A549 (cell line): ENCODE results near the gene ZNF79. TPM values are rescaled to one million over a fixed set of nuclear protein-coding genes. Genes with fewer than 3 reads are reported as not detected.

ENCODE experiments used
- ATAC-seq, 2 experiments: fragments of 200-7000 bp in 1 of 2; fragments of >200 bp in 1 of 2; cut with Nextera tagmentation in 1 of 2; cut with Tn5 transposase in 1 of 2; 3 replicates each; pipeline versions ENCODE4 v1.8.0 to v1.9.1; 2018 to 2020; ENCODE audit warnings: mild to moderate bottlenecking in 1 of 2, moderate library complexity in 1 of 2
- CTCF ChIA-PET: fragments of 300-600 bp; sonication (Branson Sonifier 250); formaldehyde crosslinking; extraction: SDS; loops from one replicate; lab custom pipeline; 2021; ENCODE audit warnings: antibody characterized with exemption, inconsistent platforms; lab: Yijun Ruan, JAX
- POLR2A ChIA-PET: fragments of 350-600 bp; formaldehyde crosslinking; extraction: SDS; loops from one replicate; lab custom pipeline; 2021; ENCODE audit warnings: antibody characterized with exemption, inconsistent platforms; lab: Yijun Ruan, JAX
- DNase-seq, 2 experiments: peaks; one replicate each; pipeline versions ENCODE4 v3.0.0 to v3.0.0-alpha.2; 2011 to 2016; ENCODE audit warnings: low read depth in 1 of 2, low spot score in 1 of 2
- FAIRE-seq: peaks from 2 replicates; lab custom pipeline; 2011; peaks lifted over from hg19 to GRCh38; lab: Jason Lieb, UNC
- H3K27ac ChIP-seq, 2 experiments: fragments of >200 bp; sonication (Bioruptor Twin); formaldehyde crosslinking; 3 replicates each; pipeline ENCODE4 v1.5.1; 2016 to 2017
- H3K4me1 ChIP-seq: fragments of >200 bp; sonication (Bioruptor Twin); formaldehyde crosslinking; 3 replicates; pipeline ENCODE4 v1.6.1; 2016
- H3K4me2 ChIP-seq: fragments of >200 bp; sonication (Bioruptor Twin); formaldehyde crosslinking; 3 replicates; pipeline ENCODE4 v1.6.1; 2016
- H3K4me3 ChIP-seq: fragments of >200 bp; sonication (Bioruptor Twin); formaldehyde crosslinking; 3 replicates; pipeline ENCODE4 v1.5.1; 2016
- H3K9me3 ChIP-seq: fragments of >200 bp; sonication (Bioruptor Twin); formaldehyde crosslinking; 3 replicates; pipeline ENCODE4 v1.6.1; 2016
- BHLHE40 ChIP-seq: IDR thresholded peaks from 2 replicates; pipeline ENCODE4 v1.6.1; 2012; ENCODE audit warnings: low read depth, low read length, inconsistent platforms
- CHD4 ChIP-seq: fragments of 200-600 bp; sonication (generic); IDR thresholded peaks from 2 replicates; pipeline ENCODE4 v1.6.1; 2016; ENCODE audit warnings: antibody characterized with exemption, mild to moderate bottlenecking, borderline replicate concordance
- EHMT2 ChIP-seq: fragments of 200-600 bp; sonication (generic); IDR thresholded peaks from 2 replicates; pipeline ENCODE4 v1.6.1; 2016; ENCODE audit warnings: antibody characterized with exemption, low read depth, mild to moderate bottlenecking, moderate library complexity
- EP300 ChIP-seq, 2 experiments: fragments of >200 bp; sonication (Bioruptor Twin); formaldehyde crosslinking; IDR thresholded peaks; 2 replicates in 1 of 2; 3 replicates in 1 of 2; pipeline ENCODE4 v1.6.1; 2016 to 2017
- ESRRA ChIP-seq: fragments of 150-350 bp; IDR thresholded peaks from 2 replicates; pipeline ENCODE4 v1.6.1; 2014; ENCODE audit warnings: mild to moderate bottlenecking, low read length, borderline replicate concordance
- FOXS1 ChIP-seq: fragments of 250-450 bp; sonication (Bioruptor Pico); IDR thresholded peaks from 2 replicates; pipeline ENCODE4 v1.5.0; 2020; ENCODE audit warnings: mild to moderate bottlenecking, moderate library complexity
- GATA3 ChIP-seq: IDR thresholded peaks from 2 replicates; pipeline ENCODE4 v1.6.1; 2012; ENCODE audit warnings: borderline replicate concordance
- HOXA7 ChIP-seq: fragments of 250-450 bp; sonication (Bioruptor Pico); IDR thresholded peaks from 2 replicates; pipeline ENCODE4 v1.5.0; 2020; ENCODE audit warnings: mild to moderate bottlenecking, moderate library complexity
- HOXB13 ChIP-seq: fragments of 250-450 bp; sonication (Bioruptor Pico); IDR thresholded peaks from 2 replicates; pipeline ENCODE4 v1.5.0; 2020; ENCODE audit warnings: low read depth, mild to moderate bottlenecking, moderate library complexity
- HOXB5 ChIP-seq: fragments of 250-450 bp; sonication (Bioruptor Pico); IDR thresholded peaks from 2 replicates; pipeline ENCODE4 v1.5.0; 2020; ENCODE audit warnings: mild to moderate bottlenecking, moderate library complexity
- JUNB ChIP-seq: fragments of >200 bp; sonication (Bioruptor Twin); formaldehyde crosslinking; IDR thresholded peaks from 2 replicates; pipeline ENCODE4 v1.6.1; 2016
- KDM5A ChIP-seq: fragments of 200-600 bp; sonication (generic); IDR thresholded peaks from 2 replicates; pipeline ENCODE4 v1.6.1; 2016; ENCODE audit warnings: antibody characterized with exemption, mild to moderate bottlenecking
- MAZ ChIP-seq: fragments of 150-350 bp; IDR thresholded peaks from 2 replicates; pipeline ENCODE4 v1.6.1; 2014; ENCODE audit warnings: antibody characterized with exemption, low read depth, low read length, borderline replicate concordance
- MYC ChIP-seq: IDR thresholded peaks from 2 replicates; pipeline ENCODE4 v1.6.1; 2012; ENCODE audit warnings: mild to moderate bottlenecking, inconsistent platforms, low read length, improper control_type of control experiment, borderline replicate concordance
- NFE2L2 ChIP-seq: fragments of 150-350 bp; conservative IDR thresholded peaks from 2 replicates; pipeline ENCODE4 v1.6.1; 2014; ENCODE audit warnings: low read length
- NR3C1 ChIP-seq: fragments of >200 bp; sonication (Bioruptor Twin); formaldehyde crosslinking; IDR thresholded peaks from 3 replicates; pipeline ENCODE4 v1.6.1; 2017
- POLR2A ChIP-seq: IDR thresholded peaks from 2 replicates; pipeline ENCODE4 v1.6.1; 2012; ENCODE audit warnings: mild to moderate bottlenecking, low read length
- POLR2AphosphoS2 ChIP-seq: conservative IDR thresholded peaks from 2 replicates; pipeline ENCODE4 v1.6.1; 2012; ENCODE audit warnings: low read length, improper control_type of control experiment, inconsistent platforms
- RAD21 ChIP-seq, 2 experiments: fragments of >200 bp in 1 of 2; sonication (Bioruptor Twin) in 1 of 2; formaldehyde crosslinking in 1 of 2; IDR thresholded peaks in 1 of 2; conservative IDR thresholded peaks in 1 of 2; 2 replicates in 1 of 2; 3 replicates in 1 of 2; pipeline ENCODE4 v1.6.1; 2012 to 2018; ENCODE audit warnings: inconsistent platforms in 1 of 2
- RFX5 ChIP-seq: fragments of 450-650 bp; IDR thresholded peaks from 2 replicates; pipeline ENCODE4 v1.7.1; 2014; ENCODE audit warnings: antibody characterized with exemption, mild to moderate bottlenecking, moderate library complexity
- RNF2 ChIP-seq: fragments of 200-600 bp; sonication (generic); IDR thresholded peaks from 2 replicates; pipeline ENCODE4 v1.6.1; 2016; ENCODE audit warnings: low read depth, mild to moderate bottlenecking, antibody characterized with exemption, moderate library complexity, borderline replicate concordance
- TFCP2L1 ChIP-seq: fragments of 250-450 bp; sonication (Bioruptor Pico); IDR thresholded peaks from 2 replicates; pipeline ENCODE4 v1.5.0; 2021; ENCODE audit warnings: mild to moderate bottlenecking
- ZC3H11A ChIP-seq: fragments of 450-650 bp; IDR thresholded peaks from 2 replicates; pipeline ENCODE4 v1.6.1; 2014; ENCODE audit warnings: antibody characterized with exemption, mild to moderate bottlenecking
- ZFP36 ChIP-seq: fragments of 450-650 bp; IDR thresholded peaks from 2 replicates; pipeline ENCODE4 v1.6.1; 2014; ENCODE audit warnings: borderline replicate concordance; ENCODE audit not compliant: partially characterized antibody
- WGBS: methylation state at CpG from one replicate; pipeline ENCODE4 v1.1.6; 2017; ENCODE audit errors: missing lambda C conversion rate; 5-methylcytosine and 5-hydroxymethylcytosine counted together
- polyA plus RNA-seq, 4 experiments: library from polyadenylated mRNA; depleted of rRNA in 3 of 4; stranded (reverse); fragments of >200 nt; fragmentation: RNase III in 1 of 4; extraction: RNeasy Plus Mini Kit Qiagen cat#74134 plus additional on column Dnase treatment in 1 of 4; gene quantifications; 2 replicates in 3 of 4; 3 replicates in 1 of 4; pipeline ENCODE4 v1.2.3, GENCODE V29; 2011 to 2017
- TF ChIP-seq, protein P1 (sequence below): fragments of >200 bp; sonication (Bioruptor Twin); formaldehyde crosslinking; IDR thresholded peaks from 3 replicates; pipeline ENCODE4 v1.6.1; 2016
- TF ChIP-seq, protein P2 (sequence below): fragments of >200 bp; sonication (Bioruptor Twin); formaldehyde crosslinking; IDR thresholded peaks from 2 replicates; pipeline ENCODE4 v1.6.1; 2016
- TF ChIP-seq, protein P3 (sequence below): IDR thresholded peaks from 2 replicates; pipeline ENCODE4 v1.6.1; 2012
- TF ChIP-seq, protein P4 (sequence below): fragments of >200 bp; sonication (Bioruptor Twin); formaldehyde crosslinking; IDR thresholded peaks from 3 replicates; pipeline ENCODE4 v1.5.1; 2016
- TF ChIP-seq, protein P5 (sequence below): fragments of 150-350 bp; IDR thresholded peaks from 2 replicates; pipeline ENCODE4 v1.6.1; 2014; ENCODE audit warnings: low read depth, mild to moderate bottlenecking, low read length

ZNF79 gene
- polyA plus RNA-seq, 2 of the 4 experiments (the other 2 are of a cell fraction), result 4.9 to 5.7 TPM

DNA sequence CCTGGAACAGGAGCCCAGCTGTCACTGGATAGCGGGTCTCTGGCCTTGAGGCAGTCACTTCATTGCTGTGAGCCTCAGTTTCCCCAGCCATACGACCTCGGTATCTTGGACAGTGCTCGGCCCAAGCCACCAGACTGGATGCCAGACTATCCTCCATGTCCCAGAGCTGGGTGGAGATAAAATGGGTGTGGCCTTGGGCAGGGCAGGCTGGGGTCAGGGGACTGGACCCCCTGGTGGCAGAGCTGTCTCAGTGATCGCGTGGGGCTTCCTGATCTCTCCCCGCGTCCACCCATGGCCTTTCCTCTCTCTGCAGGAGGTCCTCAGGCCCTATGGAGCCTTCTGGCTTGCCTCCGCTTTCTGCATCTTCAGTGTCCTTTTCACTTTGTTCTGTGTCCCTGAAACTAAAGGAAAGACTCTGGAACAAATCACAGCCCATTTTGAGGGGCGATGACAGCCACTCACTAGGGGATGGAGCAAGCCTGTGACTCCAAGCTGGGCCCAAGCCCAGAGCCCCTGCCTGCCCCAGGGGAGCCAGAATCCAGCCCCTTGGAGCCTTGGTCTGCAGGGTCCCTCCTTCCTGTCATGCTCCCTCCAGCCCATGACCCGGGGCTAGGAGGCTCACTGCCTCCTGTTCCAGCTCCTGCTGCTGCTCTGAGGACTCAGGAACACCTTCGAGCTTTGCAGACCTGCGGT is 17.2 kb upstream of the ZNF79 start:
- ChIA-PET POLR2A (interaction anchor here (1.5 kb wide), 1 partner anchor 17 kb away, joined by 6 read pairs; the partner anchor contains the start of gene ZNF79), CTCF (interaction anchor here (1.0 to 2.6 kb wide), 3 partner anchors 9 to 192 kb away, joined by 4 to 18 read pairs (median 9); partner anchors contain the start of gene SLC2A8)
- no peaks in the 10 kb centered on the region for H3K9me3 ChIP-seq
- no peak overlapping the region for H3K4me2 ChIP-seq
- ATAC-seq (peak in 1 of 2 experiments; percentile 32; a peak in 4 of 6 replicates), FAIRE-seq (no peak), DNase-seq (no peak)
- no peak overlapping the region for H3K27ac ChIP-seq
- no peak overlapping the region for H3K4me3 ChIP-seq
- no peaks in the 10 kb centered on the region for H3K4me1 ChIP-seq
- TF ChIP-seq HOXB5 (CRISPR knock-in tag) (no peak), BHLHE40 (no peak), KDM5A (no peak), ESRRA (no peak), MYC (no peak)
- 88% methylated on average over 12 of the region's 13 CpGs for WGBS

DNA sequence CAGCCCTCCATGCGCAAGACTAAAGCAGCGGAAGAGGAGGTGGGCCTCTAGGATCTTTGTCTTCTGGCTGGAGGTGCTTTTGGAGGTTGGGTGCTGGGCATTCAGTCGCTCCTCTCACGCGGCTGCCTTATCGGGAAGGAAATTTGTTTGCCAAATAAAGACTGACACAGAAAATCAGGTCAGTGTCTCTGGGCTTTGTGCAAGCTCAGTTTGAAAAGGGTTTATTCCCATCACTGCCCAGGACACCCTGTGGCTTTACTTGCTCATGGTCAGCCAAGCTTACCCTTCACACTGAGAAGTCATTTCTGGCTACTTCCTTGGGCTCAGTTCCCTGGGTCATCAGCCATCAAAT is 16.7 kb upstream of the ZNF79 start:
- no peak for FAIRE-seq
- Histone ChIP-seq H3K9me3 (no peaks in the 10 kb centered on the region), H3K27ac (no peak overlapping the region), H3K4me1 (no peaks in the 10 kb centered on the region), H3K4me2 (no peak overlapping the region), H3K4me3 (no peak overlapping the region)
- peak in 1 of 2 experiments; percentile 14; a peak in 1 of 6 replicates for ATAC-seq
- DNase-seq, result no peak
- WGBS, result 86% methylated on average over 6 of the region's 6 CpGs
- ChIA-PET POLR2A (interaction anchor here (0.7 to 1.5 kb wide), 2 partner anchors 17 to 200 kb away, joined by 3 to 6 read pairs; partner anchors contain the start of gene ZNF79), CTCF (interaction anchor here (0.6 to 2.6 kb wide), 5 partner anchors 10 to 710 kb away, joined by 3 to 18 read pairs (median 5); partner anchors contain the start of gene SLC2A8)
- no peak for TF ChIP-seq HOXA7 (CRISPR knock-in tag)
- no peak for TF ChIP-seq CHD4
- no peak for TF ChIP-seq JUNB
- TF ChIP-seq NFE2L2, result no peak
- TF ChIP-seq, protein P1, sequence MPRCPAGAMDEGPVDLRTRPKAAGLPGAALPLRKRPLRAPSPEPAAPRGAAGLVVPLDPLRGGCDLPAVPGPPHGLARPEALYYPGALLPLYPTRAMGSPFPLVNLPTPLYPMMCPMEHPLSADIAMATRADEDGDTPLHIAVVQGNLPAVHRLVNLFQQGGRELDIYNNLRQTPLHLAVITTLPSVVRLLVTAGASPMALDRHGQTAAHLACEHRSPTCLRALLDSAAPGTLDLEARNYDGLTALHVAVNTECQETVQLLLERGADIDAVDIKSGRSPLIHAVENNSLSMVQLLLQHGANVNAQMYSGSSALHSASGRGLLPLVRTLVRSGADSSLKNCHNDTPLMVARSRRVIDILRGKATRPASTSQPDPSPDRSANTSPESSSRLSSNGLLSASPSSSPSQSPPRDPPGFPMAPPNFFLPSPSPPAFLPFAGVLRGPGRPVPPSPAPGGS, result no peak
- no peak for TF ChIP-seq RAD21 (conservative IDR thresholded peaks at IDR 0.05 in 1 of 2, IDR thresholded peaks at IDR 0.05 in 1 of 2)
- TF ChIP-seq, protein P2, sequence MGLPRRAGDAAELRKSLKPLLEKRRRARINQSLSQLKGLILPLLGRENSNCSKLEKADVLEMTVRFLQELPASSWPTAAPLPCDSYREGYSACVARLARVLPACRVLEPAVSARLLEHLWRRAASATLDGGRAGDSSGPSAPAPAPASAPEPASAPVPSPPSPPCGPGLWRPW, result no peak
- no peak for TF ChIP-seq RNF2
- TF ChIP-seq, protein P3, sequence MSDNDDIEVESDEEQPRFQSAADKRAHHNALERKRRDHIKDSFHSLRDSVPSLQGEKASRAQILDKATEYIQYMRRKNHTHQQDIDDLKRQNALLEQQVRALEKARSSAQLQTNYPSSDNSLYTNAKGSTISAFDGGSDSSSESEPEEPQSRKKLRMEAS, result no peak
- no peak for TF ChIP-seq POLR2A
- no peak for TF ChIP-seq HOXB13 (CRISPR knock-in tag)
- no peak for TF ChIP-seq POLR2AphosphoS2
- no peak for TF ChIP-seq KDM5A
- TF ChIP-seq ESRRA, result no peak
- no peak for TF ChIP-seq ZFP36
- TF ChIP-seq RFX5, result no peak
- TF ChIP-seq NR3C1, result no peak
- TF ChIP-seq GATA3, result no peak
- TF ChIP-seq TFCP2L1 (CRISPR knock-in tag), result no peak
- TF ChIP-seq EHMT2, result no peak

DNA sequence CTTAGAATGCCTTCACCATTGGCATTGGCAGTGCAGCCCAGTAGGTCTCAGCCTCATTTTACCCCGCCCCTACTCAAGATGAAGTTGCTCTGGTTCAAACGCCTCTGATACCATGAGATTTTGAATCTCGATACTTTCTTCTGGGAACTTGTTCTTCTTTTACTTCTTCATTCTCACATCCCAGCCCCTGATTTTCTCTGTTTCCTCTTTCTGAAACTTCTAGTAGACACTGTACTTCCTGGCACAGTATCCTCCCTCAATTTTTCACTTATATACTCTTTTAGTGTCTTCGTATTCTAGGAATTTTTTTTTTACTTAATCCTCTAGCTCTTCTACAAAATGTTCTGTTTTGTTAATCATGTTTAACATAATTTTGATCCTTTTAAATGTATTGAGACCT is 13.1 kb upstream of the ZNF79 start:
- ChIA-PET CTCF (no interaction called here), POLR2A (no interaction called here)
- no peaks in the 10 kb centered on the region for H3K4me1 ChIP-seq
- no peak for DNase-seq
- H3K9me3 ChIP-seq, result no peaks in the 10 kb centered on the region
- no peak overlapping the region for H3K4me3 ChIP-seq
- FAIRE-seq, result no peak
- ATAC-seq, result no peak
- WGBS, result 95% methylated on average over 4 of the region's 4 CpGs
- H3K27ac ChIP-seq, result no peak overlapping the region
- H3K4me2 ChIP-seq, result no peak overlapping the region
- TF ChIP-seq EP300 (IDR thresholded peaks at IDR 0.05) (no peak), HOXA7 (CRISPR knock-in tag) (no peak), HOXB13 (CRISPR knock-in tag) (no peak), MYC (no peak), MAZ (no peak), BHLHE40 (no peak), FOXS1 (CRISPR knock-in tag) (no peak), ZC3H11A (no peak)
- TF ChIP-seq, protein P4, sequence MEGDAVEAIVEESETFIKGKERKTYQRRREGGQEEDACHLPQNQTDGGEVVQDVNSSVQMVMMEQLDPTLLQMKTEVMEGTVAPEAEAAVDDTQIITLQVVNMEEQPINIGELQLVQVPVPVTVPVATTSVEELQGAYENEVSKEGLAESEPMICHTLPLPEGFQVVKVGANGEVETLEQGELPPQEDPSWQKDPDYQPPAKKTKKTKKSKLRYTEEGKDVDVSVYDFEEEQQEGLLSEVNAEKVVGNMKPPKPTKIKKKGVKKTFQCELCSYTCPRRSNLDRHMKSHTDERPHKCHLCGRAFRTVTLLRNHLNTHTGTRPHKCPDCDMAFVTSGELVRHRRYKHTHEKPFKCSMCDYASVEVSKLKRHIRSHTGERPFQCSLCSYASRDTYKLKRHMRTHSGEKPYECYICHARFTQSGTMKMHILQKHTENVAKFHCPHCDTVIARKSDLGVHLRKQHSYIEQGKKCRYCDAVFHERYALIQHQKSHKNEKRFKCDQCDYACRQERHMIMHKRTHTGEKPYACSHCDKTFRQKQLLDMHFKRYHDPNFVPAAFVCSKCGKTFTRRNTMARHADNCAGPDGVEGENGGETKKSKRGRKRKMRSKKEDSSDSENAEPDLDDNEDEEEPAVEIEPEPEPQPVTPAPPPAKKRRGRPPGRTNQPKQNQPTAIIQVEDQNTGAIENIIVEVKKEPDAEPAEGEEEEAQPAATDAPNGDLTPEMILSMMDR, result no peak
- TF ChIP-seq, protein P5, sequence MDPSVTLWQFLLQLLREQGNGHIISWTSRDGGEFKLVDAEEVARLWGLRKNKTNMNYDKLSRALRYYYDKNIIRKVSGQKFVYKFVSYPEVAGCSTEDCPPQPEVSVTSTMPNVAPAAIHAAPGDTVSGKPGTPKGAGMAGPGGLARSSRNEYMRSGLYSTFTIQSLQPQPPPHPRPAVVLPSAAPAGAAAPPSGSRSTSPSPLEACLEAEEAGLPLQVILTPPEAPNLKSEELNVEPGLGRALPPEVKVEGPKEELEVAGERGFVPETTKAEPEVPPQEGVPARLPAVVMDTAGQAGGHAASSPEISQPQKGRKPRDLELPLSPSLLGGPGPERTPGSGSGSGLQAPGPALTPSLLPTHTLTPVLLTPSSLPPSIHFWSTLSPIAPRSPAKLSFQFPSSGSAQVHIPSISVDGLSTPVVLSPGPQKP, result no peak
- TF ChIP-seq, protein P1, result no peak
